Uterus (tissue), 4 donors: Measurements from ENCODE around the gene MEIS2. TPM values are rescaled to one million over a fixed set of nuclear protein-coding genes. Genes with fewer than 3 reads are reported as not detected.

ENCODE experiments used
- DNase-seq, 2 donors: peaks; one replicate each; pipeline ENCODE4 v3.0.0-alpha.2; 2019 to 2020
- H3K27ac ChIP-seq, 2 donors: fragments of 200-600 bp; sonication (generic); 1 replicate in 1 of 2; 2 replicates in 1 of 2; pipeline ENCODE4 v1.5.1; 2016 to 2018
- H3K27me3 ChIP-seq, 2 donors: fragments of 200-600 bp; sonication (generic); one replicate each; pipeline ENCODE4 v1.5.1; 2018 to 2019; ENCODE audit warnings: control low read depth in 1 of 2
- H3K36me3 ChIP-seq, 2 donors: fragments of 200-600 bp; sonication (generic); one replicate each; pipeline ENCODE4 v1.5.1; 2019; ENCODE audit warnings: control low read depth in 1 of 2
- H3K4me1 ChIP-seq, 2 donors: fragments of 200-600 bp; sonication (generic); one replicate each; pipeline ENCODE4 v1.5.1; 2018 to 2019; ENCODE audit warnings: control low read depth in 1 of 2
- H3K4me3 ChIP-seq, 2 donors: fragments of 200-600 bp; sonication (generic); 1 replicate in 1 of 2; 2 replicates in 1 of 2; pipeline ENCODE4 v1.5.1; 2018 to 2019; ENCODE audit warnings: mild to moderate bottlenecking in 1 of 2
- H3K9me3 ChIP-seq, 2 donors: fragments of 200-600 bp; sonication (generic); one replicate each; pipeline ENCODE4 v1.5.1; 2019; ENCODE audit warnings: control low read depth in 1 of 2
- CTCF ChIP-seq, 4 experiments: fragments of 200-600 bp in 2 of 4; fragments of 450-650 bp in 2 of 4; sonication (generic) in 2 of 4; IDR thresholded peaks; one replicate each; pipeline ENCODE4 v1.5.1; 2016 to 2019; ENCODE audit warnings: antibody characterized with exemption in 4 of 4, mild to moderate bottlenecking in 2 of 4, moderate library complexity in 1 of 4
- POLR2A ChIP-seq, 2 donors: fragments of 450-650 bp; IDR thresholded peaks; one replicate each; pipeline ENCODE4 v1.6.1; 2016; ENCODE audit warnings: antibody characterized with exemption in 2 of 2, mild to moderate bottlenecking in 1 of 2, moderate library complexity in 1 of 2
- intact Hi-C: fragments of 100-400 bp; cut with DNase I; formaldehyde crosslinking; loops from one replicate; pipeline ENCODE4 v1.15.1; 2023; ENCODE audit warnings: low total_unique reads
- total RNA-seq, 4 donors: library from RNA; depleted of rRNA in 3 of 4; stranded (reverse); fragments of >200 nt in 3 of 4; gene quantifications; one replicate each; pipeline versions ENCODE4 v1.1.0 to v1.2.4, GENCODE V29; 2014 to 2023
- donor health status: DM: yes; HTN: yes; CAD: no.

Gene MEIS2
- total RNA-seq, 4 donors from 2014 or later, result 84.0 to 184 (median 112) TPM

DNA sequence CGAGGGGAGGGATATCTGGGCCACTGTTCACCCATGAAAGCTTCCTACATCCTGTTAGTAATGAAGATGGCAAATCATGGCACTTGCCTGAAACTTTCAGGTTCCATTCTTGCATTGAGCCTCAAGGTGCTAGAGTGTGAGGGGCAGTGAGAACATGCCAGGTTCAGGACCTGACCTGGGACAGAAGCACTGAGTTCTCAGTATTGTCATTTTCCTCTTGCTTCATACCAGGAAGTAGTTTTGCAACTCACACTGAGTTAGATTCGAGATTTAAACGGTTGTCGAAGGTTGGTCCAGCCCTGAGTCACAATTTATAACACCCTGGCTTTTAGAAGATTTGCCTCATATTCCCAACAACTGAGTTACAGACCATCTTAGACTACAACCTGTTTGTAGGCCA is 11.8 kb upstream of the MEIS2 start:
- Histone ChIP-seq H3K9me3 (no peaks in the 10 kb centered on the region), H3K27me3 (no peaks in the 10 kb centered on the region), H3K4me1 (no peaks in the 10 kb centered on the region), H3K36me3 (no peaks in the 10 kb centered on the region), H3K4me3 (peak overlapping the region in 1 of 2 donors; percentile 39), H3K27ac (peak overlapping the region; percentile 97)
- intact Hi-C loops, result no loop called here
- TF ChIP-seq POLR2A (IDR thresholded peaks at IDR 0.05), result no peak
- TF ChIP-seq CTCF (IDR thresholded peaks at IDR 0.05), result no peak
- peak in 1 of 2 donors; percentile 63 for DNase-seq

GRCh38 chr15:37111427-37111717 is 11.0 kb upstream of the MEIS2 start:
- Histone ChIP-seq H3K27ac (peak overlapping the region; percentile 97), H3K4me3 (peak overlapping the region; percentile 39 to 52), H3K9me3 (no peaks in the 10 kb centered on the region), H3K27me3 (no peaks in the 10 kb centered on the region), H3K4me1 (no peaks in the 10 kb centered on the region), H3K36me3 (no peaks in the 10 kb centered on the region)
- TF ChIP-seq CTCF (IDR thresholded peaks at IDR 0.05) (no peak), POLR2A (IDR thresholded peaks at IDR 0.05) (no peak)
- intact Hi-C loops, result no loop called here
- no peak for DNase-seq

- intact Hi-C loops, result no loop called here
- DNase-seq, result peak; percentile 65 to 78
- TF ChIP-seq CTCF (IDR thresholded peaks at IDR 0.05) (no peak), POLR2A (IDR thresholded peaks at IDR 0.05) (peak in 1 of 2 donors; percentile 8)
- H3K4me1 ChIP-seq, result no peaks in the 10 kb centered on the region
- no peaks in the 10 kb centered on the region for H3K27me3 ChIP-seq
- H3K36me3 ChIP-seq, result no peaks in the 10 kb centered on the region
- no peaks in the 10 kb centered on the region for H3K9me3 ChIP-seq
- peak overlapping the region; percentile 97 for H3K27ac ChIP-seq
- peak overlapping the region; percentile 39 to 52 for H3K4me3 ChIP-seq
Observed at GRCh38 chr15:37109872-37110572, 9.7 kb upstream of the MEIS2 start.

- peak in 1 of 2 donors; percentile 52 for DNase-seq
- TF ChIP-seq POLR2A (IDR thresholded peaks at IDR 0.05) (no peak), CTCF (IDR thresholded peaks at IDR 0.05) (no peak)
- Histone ChIP-seq H3K4me1 (no peaks in the 10 kb centered on the region), H3K9me3 (no peaks in the 10 kb centered on the region), H3K27ac (peak overlapping the region; percentile 97), H3K4me3 (peak overlapping the region; percentile 39 to 52), H3K27me3 (no peaks in the 10 kb centered on the region), H3K36me3 (no peaks in the 10 kb centered on the region)
- intact Hi-C loops, result no loop called here
Observed at GRCh38 chr15:37109168-37109871, 9.0 kb upstream of the MEIS2 start.

GRCh38 chr15:37108381-37109167 is 8.2 kb upstream of the MEIS2 start:
- H3K4me3 ChIP-seq, result peak overlapping the region; percentile 39 to 52
- intact Hi-C loops, result no loop called here
- no peak for DNase-seq
- no peaks in the 10 kb centered on the region for H3K27me3 ChIP-seq
- H3K9me3 ChIP-seq, result no peaks in the 10 kb centered on the region
- TF ChIP-seq CTCF (IDR thresholded peaks at IDR 0.05), result no peak
- TF ChIP-seq POLR2A (IDR thresholded peaks at IDR 0.05), result no peak
- H3K36me3 ChIP-seq, result no peaks in the 10 kb centered on the region
- H3K27ac ChIP-seq, result peak overlapping the region; percentile 97
- H3K4me1 ChIP-seq, result no peaks in the 10 kb centered on the region
